Transverse colon (tissue), 4 donors: ENCODE results near the gene PHF1. TPM values are rescaled to one million over a fixed set of nuclear protein-coding genes. Genes with fewer than 3 reads are reported as not detected.

ENCODE experiments used
- DNase-seq: peaks from one replicate; pipeline ENCODE4 v3.0.0-alpha.2; 2019
- H3K27ac ChIP-seq, 4 donors: fragments of 200-600 bp; sonication (generic); 2 replicates each; pipeline ENCODE4 v1.5.1; 2016 to 2018; ENCODE audit warnings: inconsistent platforms in 4 of 4
- H3K27me3 ChIP-seq: fragments of 200-600 bp; sonication (generic); 2 replicates; pipeline ENCODE4 v1.5.1; 2017; ENCODE audit warnings: inconsistent platforms
- H3K36me3 ChIP-seq, 4 donors: fragments of 200-600 bp; sonication (generic); 2 replicates each; pipeline ENCODE4 v1.5.1; 2017 to 2019; ENCODE audit warnings: inconsistent platforms in 4 of 4
- H3K4me1 ChIP-seq, 4 donors: fragments of 200-600 bp; sonication (generic); 2 replicates each; pipeline ENCODE4 v1.5.1; 2017 to 2020; ENCODE audit warnings: inconsistent platforms in 4 of 4
- H3K4me3 ChIP-seq, 4 donors: fragments of 200-600 bp; sonication (generic); 1 replicate in 1 of 4; 2 replicates in 3 of 4; pipeline versions ENCODE4 v1.5.1 to v1.6.1; 2017 to 2019; ENCODE audit warnings: inconsistent platforms in 4 of 4
- H3K9me3 ChIP-seq, 2 donors: fragments of 200-600 bp; sonication (generic); 2 replicates each; pipeline ENCODE4 v1.5.1; 2017 to 2019; ENCODE audit warnings: inconsistent platforms in 2 of 2
- CTCF ChIP-seq, 5 experiments: fragments of 200-600 bp in 3 of 5; fragments of 450-650 bp in 2 of 5; sonication (generic) in 3 of 5; IDR thresholded peaks; 1 replicate in 2 of 5; 2 replicates in 3 of 5; pipeline ENCODE4 v1.5.1; 2016 to 2017; ENCODE audit warnings: antibody characterized with exemption in 5 of 5, inconsistent platforms in 3 of 5, mild to moderate bottlenecking in 2 of 5, moderate library complexity in 1 of 5
- EP300 ChIP-seq: sonication (generic); formaldehyde crosslinking; IDR thresholded peaks from one replicate; pipeline ENCODE4 v1.6.1; 2017; ENCODE audit warnings: antibody characterized with exemption, low read depth
- POLR2A ChIP-seq: fragments of 450-650 bp; IDR thresholded peaks from one replicate; pipeline ENCODE4 v1.6.1; 2016; ENCODE audit warnings: antibody characterized with exemption, mild to moderate bottlenecking, moderate library complexity
- POLR2AphosphoS5 ChIP-seq, 3 donors: sonication (generic); formaldehyde crosslinking; IDR thresholded peaks; one replicate each; pipeline ENCODE4 v1.6.1; 2016; ENCODE audit warnings: antibody characterized with exemption in 3 of 3
- WGBS, 2 donors: methylation state at CpG; one replicate each; pipeline ENCODE4 v1.1.5; 2018; ENCODE audit warnings: low coverage in 1 of 2; 5-methylcytosine and 5-hydroxymethylcytosine counted together
- in situ Hi-C, 4 donors: fragments of 200-750 bp; cut with MboI; loops; one replicate each; pipeline versions ENCODE4 v1.15.0 to v1.15.1; 2017; ENCODE audit warnings: low sequenced_read_pairs in 3 of 4, low pct_ligation_motif_present in 1 of 4, low pct_unique_long_range_greater_than_20kb in 1 of 4
- intact Hi-C: fragments of 100-400 bp; cut with DNase I; formaldehyde crosslinking; loops from one replicate; pipeline ENCODE4 v1.15.1; 2023; ENCODE audit warnings: low total_unique reads
- total RNA-seq, 4 donors: library from RNA; depleted of rRNA; stranded (reverse); fragments of >200 nt; gene quantifications; one replicate each; pipeline ENCODE4 v1.1.0, GENCODE V29; 2016

PHF1 gene
- total RNA-seq, 4 donors from 2014 or later: 47.8 to 110 (median 48.4) TPM

GRCh38 chr6:33423777-33424176 lies 13.0 kb downstream of the PHF1 start:
- TF ChIP-seq POLR2A: no peak
- TF ChIP-seq CTCF (IDR thresholded peaks at IDR 0.05): no peak
- no peak for TF ChIP-seq POLR2AphosphoS5 (IDR thresholded peaks at IDR 0.05)
- TF ChIP-seq EP300: no peak
- peak overlapping the region; percentile 85 to 95 (median 90) for H3K27ac ChIP-seq
- no peaks in the 10 kb centered on the region for H3K9me3 ChIP-seq
- no peaks in the 10 kb centered on the region for H3K36me3 ChIP-seq
- intact Hi-C loops (no loop called here), in situ Hi-C loops (loop anchor here in 1 of 4 donors (25.0 kb wide), 1 partner anchor 461 kb away; the partner anchor contains the start of genes BRD2 and HLA-DMA)
- H3K4me1 ChIP-seq: peaks cover 15 to 55% (median 43%) of the 10 kb centered on the region in 4 donors
- no peak for DNase-seq
- H3K4me3 ChIP-seq: no peak overlapping the region
- WGBS, 2 donors: 89 to 98% methylated on average over 1 to 2 of the region's 2 CpGs
- H3K27me3 ChIP-seq: no peaks in the 10 kb centered on the region

- intact Hi-C loops: no loop called here
- TF ChIP-seq POLR2AphosphoS5 (IDR thresholded peaks at IDR 0.05): no peak
- no peak for TF ChIP-seq POLR2A
- TF ChIP-seq EP300: no peak
- no peak for TF ChIP-seq CTCF (IDR thresholded peaks at IDR 0.05)
- Histone ChIP-seq H3K27ac (peak overlapping the region; percentile 85 to 95 (median 90)), H3K36me3 (no peaks in the 10 kb centered on the region), H3K4me3 (peak overlapping the region; percentile 42 to 58 (median 50)), H3K4me1 (peaks cover 13 to 46% (median 37%) of the 10 kb centered on the region in 4 donors), H3K27me3 (no peaks in the 10 kb centered on the region), H3K9me3 (no peaks in the 10 kb centered on the region)
- in situ Hi-C loops: loop anchor here in 1 of 4 donors (25.0 kb wide), 1 partner anchor 463 kb away; the partner anchor contains the start of genes BRD2 and HLA-DMA
- WGBS, 2 donors: 1 to 13% methylated on average over 10 to 12 of the region's 12 CpGs
- no peak for DNase-seq
These were observed 14.2 kb downstream of the PHF1 start for GRCh38 chr6:33424855-33425667.

GRCh38 chr6:33425668-33426577 lies 15.1 kb downstream of the PHF1 start:
- TF ChIP-seq CTCF (IDR thresholded peaks at IDR 0.05) (peak; percentile 38 to 63 (median 46)), POLR2AphosphoS5 (IDR thresholded peaks at IDR 0.05) (peak; percentile 57 to 86 (median 84)), EP300 (no peak), POLR2A (peak; percentile 54)
- intact Hi-C loops: no loop called here

More at GRCh38 chr6:33425668-33426577, 15.1 kb downstream of the PHF1 start:
- Histone ChIP-seq H3K9me3 (no peaks in the 10 kb centered on the region), H3K27me3 (no peaks in the 10 kb centered on the region), H3K4me1 (peaks cover 17 to 50% (median 42%) of the 10 kb centered on the region in 4 donors), H3K36me3 (no peaks in the 10 kb centered on the region), H3K27ac (peak overlapping the region; percentile 85 to 95 (median 90)), H3K4me3 (peak overlapping the region; percentile 42 to 58 (median 50))
- in situ Hi-C loops: no loop called here
- peak; percentile 91 for DNase-seq
- WGBS, 2 donors: 1 to 4% methylated on average over 9 to 41 of the region's 43 CpGs
